H1 (cell line): Measurements from ENCODE around the gene TSC22D4. TPM values are rescaled to one million over a fixed set of nuclear protein-coding genes. Genes with fewer than 3 reads are reported as not detected.

Experiments
- BACH1 ChIP-seq: IDR thresholded peaks from 2 replicates; pipeline ENCODE4 v1.6.1; 2012; ENCODE audit warnings: low read length, improper control_type of control experiment
- CBX8 ChIP-seq: fragments of 300-800, 300-1000 bp; sonication (generic); IDR thresholded peaks from 2 replicates; pipeline ENCODE4 v1.7.1; 2016; ENCODE audit warnings: low read depth, low read length, borderline replicate concordance
- polyA plus RNA-seq, 7 experiments: library from polyadenylated mRNA; depleted of rRNA in 3 of 7; stranded (reverse) in 5 of 7; unstranded in 2 of 7; fragments of >200 nt in 5 of 7; fragments of 200-250 nt in 2 of 7; gene quantifications; 1 replicate in 5 of 7; 2 replicates in 1 of 7; 4 replicates in 1 of 7; pipeline versions ENCODE4 v1.2.1 to v1.2.3, GENCODE V29; 2011 to 2013; ENCODE audit warnings: missing spikeins in 2 of 7, mixed read lengths in 2 of 7
- total RNA-seq: library from RNA; stranded (reverse); fragmentation: NEBNext Ultra II Directional; extraction: Animal tissue kit (Norgen Biotek cat#: 25700); gene quantifications from 2 replicates; pipeline ENCODE4 v1.2.1, GENCODE V29; 2021
- TF ChIP-seq, protein P1 (sequence below): IDR thresholded peaks from 2 replicates; pipeline ENCODE4 v1.6.1; 2012; ENCODE audit warnings: inconsistent platforms

The TSC22D4 gene
- total and polyA plus RNA-seq, 2 of the 8 experiments (the other 6 are each of a cell fraction or from before 2014, with no cell fraction given): 13.2 to 20.3 TPM

DNA sequence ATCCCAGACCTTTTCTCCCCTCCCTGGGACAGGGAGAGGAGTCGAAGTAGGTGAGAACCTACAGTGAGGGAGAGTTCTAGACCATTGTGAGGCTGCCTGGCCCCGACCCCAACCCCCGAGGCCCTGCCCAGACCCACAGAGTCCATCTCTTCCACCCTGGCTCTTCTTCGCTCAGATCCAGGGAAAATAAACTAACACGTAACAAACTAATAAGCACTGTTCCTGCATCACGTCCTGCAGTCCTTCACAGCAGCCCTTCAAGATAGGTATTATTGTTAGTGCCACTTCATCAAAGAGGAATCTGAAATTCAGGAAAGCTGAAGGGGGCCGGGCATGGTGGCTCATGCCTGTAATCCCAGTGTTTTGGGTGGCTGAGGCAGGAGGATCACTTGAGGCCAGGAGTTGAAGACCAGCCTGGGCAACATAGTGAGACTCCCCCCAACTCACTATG, 14.8 kb downstream of the TSC22D4 start, which contains the start of gene SPACDR (continued):
- TF ChIP-seq CBX8: no peak
- TF ChIP-seq, protein P1, sequence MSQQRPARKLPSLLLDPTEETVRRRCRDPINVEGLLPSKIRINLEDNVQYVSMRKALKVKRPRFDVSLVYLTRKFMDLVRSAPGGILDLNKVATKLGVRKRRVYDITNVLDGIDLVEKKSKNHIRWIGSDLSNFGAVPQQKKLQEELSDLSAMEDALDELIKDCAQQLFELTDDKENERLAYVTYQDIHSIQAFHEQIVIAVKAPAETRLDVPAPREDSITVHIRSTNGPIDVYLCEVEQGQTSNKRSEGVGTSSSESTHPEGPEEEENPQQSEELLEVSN: no peak
- TF ChIP-seq BACH1: no peak
